ENCODE measurements around the gene LCA5.

DNA sequence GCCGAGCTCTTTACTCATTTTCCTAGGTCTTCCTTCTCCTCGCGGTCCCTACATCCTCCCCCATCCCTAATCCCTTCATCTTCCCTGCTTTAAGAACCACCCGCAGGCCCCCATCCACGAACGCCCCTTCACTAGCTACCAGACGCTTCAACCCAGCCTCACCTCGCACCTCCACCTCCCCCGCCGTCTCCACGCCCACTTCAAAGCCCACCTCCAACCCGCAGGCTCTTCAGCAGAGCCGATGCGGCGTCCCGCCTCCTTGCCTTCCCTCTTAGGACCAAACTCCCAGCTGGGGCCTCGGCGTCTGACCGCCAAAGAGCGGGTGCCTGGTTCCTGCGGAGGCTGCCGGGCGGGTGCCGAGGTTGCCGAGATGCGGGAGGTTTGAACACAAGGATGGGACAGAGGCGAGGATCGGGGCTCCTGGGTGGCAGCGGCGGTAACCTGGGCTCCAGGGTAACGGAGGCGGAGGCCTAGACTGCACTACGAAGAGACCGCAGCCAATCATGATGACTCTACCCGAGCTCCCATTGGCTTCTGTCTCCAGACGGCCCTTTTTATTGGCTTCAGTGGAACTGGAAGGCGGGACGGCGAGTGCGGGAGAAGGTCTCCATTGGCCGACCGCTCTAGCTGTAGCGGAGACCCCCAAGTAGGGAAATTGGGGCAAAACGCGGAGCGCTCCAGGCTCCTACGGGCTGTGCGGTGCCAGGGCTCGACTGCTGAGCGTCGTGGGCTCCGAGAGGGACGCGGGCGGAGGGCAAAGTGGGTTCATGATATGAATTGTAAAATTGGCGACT, at the start of gene LCA5:
- TF ChIP-seq CTCF (IDR thresholded peaks at IDR 0.05; ENCODE audit: insufficient read depth, low read depth, low read length), result no peak
- TF ChIP-seq EZH2 (IDR thresholded peaks at IDR 0.05; ENCODE audit: insufficient read depth, low read length), result no peak

Data from astrocyte (in vitro differentiated cells and primary cell).